ENCODE results near the gene CD1B.

The CD1B gene

GRCh38 chr1:158324395-158324794, 6.9 kb downstream of the CD1B start:
- H3K4me1 ChIP-seq = no peaks in the 10 kb centered on the region
- peaks cover 0 to 8% (median 0%) of the 10 kb centered on the region in 3 donors for H3K9me3 ChIP-seq
- H3K27me3 ChIP-seq = no peaks in the 10 kb centered on the region
- no peak overlapping the region for H3K27ac ChIP-seq
- H3K36me3 ChIP-seq = no peaks in the 10 kb centered on the region
- H3K4me3 ChIP-seq = no peak overlapping the region
- TF ChIP-seq, protein P1, sequence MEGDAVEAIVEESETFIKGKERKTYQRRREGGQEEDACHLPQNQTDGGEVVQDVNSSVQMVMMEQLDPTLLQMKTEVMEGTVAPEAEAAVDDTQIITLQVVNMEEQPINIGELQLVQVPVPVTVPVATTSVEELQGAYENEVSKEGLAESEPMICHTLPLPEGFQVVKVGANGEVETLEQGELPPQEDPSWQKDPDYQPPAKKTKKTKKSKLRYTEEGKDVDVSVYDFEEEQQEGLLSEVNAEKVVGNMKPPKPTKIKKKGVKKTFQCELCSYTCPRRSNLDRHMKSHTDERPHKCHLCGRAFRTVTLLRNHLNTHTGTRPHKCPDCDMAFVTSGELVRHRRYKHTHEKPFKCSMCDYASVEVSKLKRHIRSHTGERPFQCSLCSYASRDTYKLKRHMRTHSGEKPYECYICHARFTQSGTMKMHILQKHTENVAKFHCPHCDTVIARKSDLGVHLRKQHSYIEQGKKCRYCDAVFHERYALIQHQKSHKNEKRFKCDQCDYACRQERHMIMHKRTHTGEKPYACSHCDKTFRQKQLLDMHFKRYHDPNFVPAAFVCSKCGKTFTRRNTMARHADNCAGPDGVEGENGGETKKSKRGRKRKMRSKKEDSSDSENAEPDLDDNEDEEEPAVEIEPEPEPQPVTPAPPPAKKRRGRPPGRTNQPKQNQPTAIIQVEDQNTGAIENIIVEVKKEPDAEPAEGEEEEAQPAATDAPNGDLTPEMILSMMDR (IDR thresholded peaks at IDR 0.05) = no peak
- intact Hi-C loops (cut with DNase I; ENCODE audit: low total_unique reads) = no loop called here
- no peak for DNase-seq

DNA sequence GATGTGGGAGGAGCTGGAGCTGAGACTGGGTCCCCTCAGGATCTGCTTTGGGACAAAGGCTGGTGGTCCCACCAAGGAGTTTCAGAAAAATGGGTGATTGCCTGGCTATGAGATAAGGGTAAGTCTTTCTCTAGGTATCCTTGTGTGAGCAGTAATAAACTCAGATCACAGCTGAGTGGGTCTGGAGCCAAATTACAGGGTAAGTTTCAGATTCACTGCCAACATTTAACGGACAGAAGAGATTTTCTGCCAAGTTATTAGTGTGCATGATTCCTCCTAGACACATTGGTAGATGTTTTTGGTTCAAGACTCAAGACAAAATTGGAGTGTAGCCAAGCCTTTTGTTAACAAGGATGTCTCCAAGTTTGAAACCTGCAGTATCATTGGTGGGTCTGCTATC, 7.5 kb downstream of the CD1B start:
- H3K27ac ChIP-seq = no peak overlapping the region
- H3K9me3 ChIP-seq = peaks cover 0 to 8% (median 0%) of the 10 kb centered on the region in 3 donors
- TF ChIP-seq, protein P1 (IDR thresholded peaks at IDR 0.05) = no peak
- DNase-seq = no peak
- H3K27me3 ChIP-seq = no peaks in the 10 kb centered on the region
- intact Hi-C loops (cut with DNase I; ENCODE audit: low total_unique reads) = no loop called here
- no peaks in the 10 kb centered on the region for H3K4me1 ChIP-seq
- H3K4me3 ChIP-seq = no peak overlapping the region
- H3K36me3 ChIP-seq = no peaks in the 10 kb centered on the region

DNA sequence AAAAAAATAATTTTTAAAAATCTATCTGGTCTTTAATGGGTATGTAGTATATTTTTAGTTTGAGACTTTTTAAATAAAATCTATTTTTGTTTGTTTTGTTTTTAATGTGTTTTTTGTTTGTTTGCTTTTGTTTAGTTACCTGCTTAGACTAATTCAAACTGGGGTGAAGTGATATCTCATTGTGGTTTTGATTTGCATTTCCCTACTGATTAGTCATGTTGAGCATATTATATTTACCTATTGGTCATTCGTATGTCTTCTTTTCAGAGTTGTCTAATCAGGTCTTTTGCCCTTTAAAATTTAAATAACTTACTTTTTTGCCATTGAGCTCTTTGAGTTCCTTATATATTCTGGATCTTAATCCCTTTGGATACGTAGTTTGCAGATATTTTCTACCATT, 20.3 kb downstream of the CD1B start:
- no peak overlapping the region for H3K27ac ChIP-seq
- H3K4me3 ChIP-seq = no peak overlapping the region
- TF ChIP-seq, protein P1 (IDR thresholded peaks at IDR 0.05) = no peak
- peaks cover 0 to 20% (median 3%) of the 10 kb centered on the region in 3 donors for H3K9me3 ChIP-seq
- DNase-seq = no peak
- H3K36me3 ChIP-seq = no peaks in the 10 kb centered on the region
- intact Hi-C loops (cut with DNase I; ENCODE audit: low total_unique reads) = no loop called here
- no peaks in the 10 kb centered on the region for H3K27me3 ChIP-seq
- no peaks in the 10 kb centered on the region for H3K4me1 ChIP-seq

GRCh38 chr1:158310623-158311022, 20.7 kb downstream of the CD1B start:
- intact Hi-C loops (cut with DNase I; ENCODE audit: low total_unique reads) = no loop called here
- DNase-seq = no peak
- H3K4me1 ChIP-seq = no peaks in the 10 kb centered on the region

GRCh38 chr1:158295791-158296190, 35.5 kb downstream of the CD1B start:
- TF ChIP-seq, protein P1 (IDR thresholded peaks at IDR 0.05) = no peak
- Histone ChIP-seq H3K9me3 (peaks cover 0 to 11% (median 10%) of the 10 kb centered on the region in 3 donors), H3K36me3 (no peaks in the 10 kb centered on the region), H3K4me1 (no peaks in the 10 kb centered on the region), H3K27ac (no peak overlapping the region), H3K4me3 (no peak overlapping the region), H3K27me3 (no peaks in the 10 kb centered on the region)
- no peak for DNase-seq
- intact Hi-C loops (cut with DNase I; ENCODE audit: low total_unique reads) = no loop called here

More at GRCh38 chr1:158310623-158311022, 20.7 kb downstream of the CD1B start:
- Histone ChIP-seq H3K27me3 (no peaks in the 10 kb centered on the region), H3K4me3 (no peak overlapping the region), H3K36me3 (no peaks in the 10 kb centered on the region), H3K9me3 (peaks cover 0 to 20% (median 3%) of the 10 kb centered on the region in 3 donors), H3K27ac (no peak overlapping the region)
- TF ChIP-seq, protein P1 (IDR thresholded peaks at IDR 0.05) = no peak

DNA sequence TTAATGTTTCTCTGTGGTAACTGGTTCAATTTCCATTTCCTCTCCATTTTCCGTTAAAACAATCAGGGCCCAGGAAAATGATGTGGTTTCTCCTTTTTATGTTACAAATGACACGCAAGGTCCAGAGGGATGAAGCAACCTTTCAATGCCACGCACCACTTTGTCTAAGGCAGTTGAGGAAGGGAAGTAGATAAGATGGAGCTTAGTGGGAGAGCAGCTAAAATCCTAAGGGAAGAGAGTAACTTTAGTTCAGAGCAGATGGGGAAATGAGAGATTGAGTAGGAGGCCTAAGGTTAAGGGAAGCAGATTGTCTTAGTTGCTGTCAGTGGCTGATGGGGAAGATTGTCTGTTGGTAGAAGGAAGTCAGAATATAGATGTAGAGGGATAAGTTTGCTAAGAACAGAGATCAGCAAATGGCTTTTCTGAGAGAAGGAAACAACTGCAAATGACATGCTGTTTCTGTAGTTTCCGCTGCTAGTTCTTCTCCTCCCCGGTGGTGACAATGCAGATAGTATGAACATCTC, 40.9 kb downstream of the CD1B start:
- H3K27ac ChIP-seq = no peak overlapping the region
- DNase-seq = no peak

More for the DNA sequence above, 40.9 kb downstream of the CD1B start:
- TF ChIP-seq, protein P1 (IDR thresholded peaks at IDR 0.05) = no peak
- no peaks in the 10 kb centered on the region for H3K4me1 ChIP-seq
- intact Hi-C loops (cut with DNase I; ENCODE audit: low total_unique reads) = no loop called here
- no peaks in the 10 kb centered on the region for H3K36me3 ChIP-seq
- H3K4me3 ChIP-seq = no peak overlapping the region
- no peaks in the 10 kb centered on the region for H3K27me3 ChIP-seq
- H3K9me3 ChIP-seq = no peaks in the 10 kb centered on the region

Data from tibial artery (tissue), 4 donors.